HPDE6-E6E7 (cell line): ENCODE results near the gene CCDC59.

Experiments used
- DNase-seq: peaks from one replicate; pipeline ENCODE4 v3.0.0; 2011; ENCODE audit warnings: missing footprints; ENCODE audit errors: extremely low spot score

CCDC59 gene

GRCh38 chr12:82314406-82314892 lies 43.7 kb downstream of the CCDC59 start:
- DNase-seq = peak; percentile 4
